NCI-H345 treated with DMSO at 0.1 percent for 48 hours (cell line): Measurements from ENCODE around the gene ZNF532.
"Not testable (repeated sequence)": the region's sequence is repeated elsewhere in the genome, so short reads cannot be mapped to it uniquely, and the experiment has no call there.

Source experiments
- DNase-seq: peaks from one replicate; lab custom pipeline; 2025; ENCODE audit not compliant: unreplicated experiment; lab: John Stamatoyannopoulos, UW

Gene ZNF532

DNA sequence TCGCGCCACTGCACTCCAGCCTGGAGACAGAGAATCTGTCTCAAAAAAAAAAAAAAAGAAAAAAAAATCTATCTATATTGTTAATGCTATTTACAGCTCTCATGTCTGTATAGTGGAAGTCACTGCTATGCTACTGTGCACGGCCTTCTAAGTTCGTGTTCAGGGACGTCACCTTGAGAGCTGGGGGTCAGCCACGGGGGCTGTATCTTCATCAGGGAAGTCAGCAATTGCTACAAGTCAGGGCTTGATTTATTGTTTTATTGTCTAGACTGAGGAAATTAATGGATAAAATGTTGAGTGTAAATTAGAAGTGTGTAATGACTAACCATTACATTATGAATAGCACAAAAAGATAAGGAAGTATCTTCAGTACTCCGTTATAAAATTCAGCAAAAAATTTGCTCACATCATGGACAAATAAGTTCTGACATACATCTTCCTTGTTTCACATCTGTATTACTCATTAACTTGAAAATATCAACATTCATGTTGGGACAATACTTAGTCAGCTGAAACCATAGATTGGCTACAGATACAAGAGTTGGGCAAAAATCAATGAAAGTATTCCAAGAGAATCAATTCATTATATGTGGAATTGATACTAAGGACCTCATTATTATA, 138.4 kb downstream of the ZNF532 start:
- no peak for DNase-seq

DNA sequence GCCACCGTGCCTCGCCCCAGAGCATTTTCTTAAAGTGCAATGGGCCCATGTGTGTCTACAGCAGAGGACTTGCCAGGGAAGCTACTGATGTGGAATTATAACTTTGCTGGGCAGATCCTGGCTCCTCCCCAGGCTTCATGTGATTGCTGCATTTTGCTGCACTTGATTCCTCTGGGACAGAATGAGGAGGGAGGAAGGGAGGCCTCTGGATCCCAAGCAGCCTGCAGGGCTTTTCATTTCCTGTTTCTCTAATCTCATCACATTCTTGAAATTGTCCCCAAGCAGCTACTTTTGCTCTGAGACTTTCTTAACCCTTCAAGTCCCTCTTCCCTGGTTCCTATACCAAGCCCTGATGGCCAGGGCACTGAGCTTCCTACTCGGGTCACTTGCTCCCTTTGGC, 140.6 kb downstream of the ZNF532 start:
- no peak for DNase-seq

DNA sequence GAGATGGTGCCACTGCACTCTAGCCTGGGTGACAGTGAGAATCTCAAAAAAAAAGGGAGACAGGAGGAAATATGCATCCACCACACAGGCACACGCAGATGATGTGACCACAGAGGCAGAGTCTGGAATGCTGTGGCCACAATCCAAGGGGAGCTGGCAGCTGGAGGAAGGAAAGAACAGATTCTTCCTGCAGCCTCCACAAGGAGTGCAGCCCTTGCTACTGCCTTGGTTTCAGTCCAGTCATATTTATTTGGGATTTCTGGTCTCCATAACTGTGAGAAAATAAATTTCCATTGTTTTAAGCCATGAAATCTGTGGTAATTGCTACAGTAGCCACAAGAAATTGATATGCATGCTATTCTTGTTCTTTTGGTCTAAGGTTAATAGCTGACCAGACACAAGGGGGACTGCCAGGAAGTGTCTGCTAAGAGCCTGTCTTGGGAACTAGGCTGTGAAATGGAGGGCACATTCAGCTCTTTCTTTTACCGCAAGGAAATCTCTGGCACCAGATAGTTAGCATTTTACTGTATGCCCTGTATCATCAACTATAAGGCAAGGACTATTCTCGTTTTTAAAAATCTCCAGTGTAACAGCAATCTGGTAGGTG, 141.9 kb downstream of the ZNF532 start:
- no peak for DNase-seq

DNA sequence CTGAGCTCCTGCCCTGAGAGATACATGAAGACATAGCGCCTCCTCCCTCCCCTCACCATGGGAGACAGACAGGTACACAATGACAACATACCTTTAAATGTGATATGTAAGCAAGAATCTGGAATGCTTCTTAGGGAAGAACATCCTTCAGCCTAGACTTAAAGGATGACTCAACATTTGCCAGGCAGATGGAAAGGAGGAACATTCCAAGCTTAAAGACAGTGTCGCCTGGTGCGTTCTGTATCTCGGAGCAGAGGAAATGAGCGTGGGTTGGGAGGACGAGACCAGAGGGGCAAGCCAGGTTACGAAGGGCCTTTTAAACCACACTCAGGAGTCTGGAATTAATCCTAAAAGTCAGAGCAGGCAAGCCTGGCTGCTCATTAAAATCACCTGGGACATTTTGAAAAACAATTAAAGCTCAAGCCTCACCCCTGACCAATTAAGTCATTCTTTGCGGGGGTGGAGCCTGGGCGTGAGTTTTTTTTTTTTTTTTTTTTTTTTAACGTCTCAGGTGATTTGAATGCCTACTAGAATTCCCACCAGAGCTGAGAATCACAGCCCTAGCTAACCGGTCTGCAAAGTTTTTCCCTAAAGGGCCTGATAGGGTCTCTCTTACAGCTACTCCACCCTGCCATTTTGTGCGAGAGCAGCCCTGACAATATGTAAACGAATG, 143.8 kb downstream of the ZNF532 start:
- DNase-seq: no peak

DNA sequence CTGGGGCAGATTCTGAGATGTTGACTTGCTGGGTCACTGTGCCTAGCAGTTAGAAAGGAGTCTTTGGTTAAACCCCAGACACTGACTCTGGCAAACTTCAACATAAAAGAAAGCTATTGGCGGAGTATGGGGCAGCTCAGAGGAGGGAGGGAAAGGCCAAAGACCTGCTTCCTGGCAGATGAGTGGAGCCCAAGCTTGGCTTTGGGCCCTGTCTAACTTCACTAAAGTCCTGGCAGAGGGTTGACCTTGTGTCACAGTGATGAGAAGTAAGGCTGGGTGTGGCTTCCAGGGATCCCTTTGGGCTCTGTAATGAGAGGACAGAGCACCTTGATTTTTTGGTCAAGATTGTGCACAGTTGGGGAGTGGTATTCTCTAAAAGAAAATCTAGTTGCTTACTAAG, 145.2 kb downstream of the ZNF532 start:
- no peak for DNase-seq

DNA sequence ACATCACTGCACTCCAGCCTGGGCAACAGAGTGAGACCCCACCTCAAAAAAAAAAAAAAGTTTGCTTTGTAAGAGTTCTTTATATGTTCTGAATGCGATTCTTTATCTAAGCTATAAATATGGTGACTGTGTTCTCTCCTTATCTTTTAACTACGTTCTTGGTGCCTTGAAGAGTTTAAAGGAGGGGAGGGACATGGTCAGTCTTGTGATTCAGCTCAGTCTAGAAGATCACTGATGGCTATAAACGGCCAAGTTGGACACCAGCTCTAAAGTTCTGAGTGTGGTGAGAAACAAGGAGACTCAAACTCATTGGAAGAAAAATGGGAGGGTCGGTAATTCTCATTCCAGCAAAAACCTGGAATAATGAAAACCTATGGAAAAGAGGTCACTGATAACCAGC, 146.6 kb downstream of the ZNF532 start:
- no peak for DNase-seq

DNA sequence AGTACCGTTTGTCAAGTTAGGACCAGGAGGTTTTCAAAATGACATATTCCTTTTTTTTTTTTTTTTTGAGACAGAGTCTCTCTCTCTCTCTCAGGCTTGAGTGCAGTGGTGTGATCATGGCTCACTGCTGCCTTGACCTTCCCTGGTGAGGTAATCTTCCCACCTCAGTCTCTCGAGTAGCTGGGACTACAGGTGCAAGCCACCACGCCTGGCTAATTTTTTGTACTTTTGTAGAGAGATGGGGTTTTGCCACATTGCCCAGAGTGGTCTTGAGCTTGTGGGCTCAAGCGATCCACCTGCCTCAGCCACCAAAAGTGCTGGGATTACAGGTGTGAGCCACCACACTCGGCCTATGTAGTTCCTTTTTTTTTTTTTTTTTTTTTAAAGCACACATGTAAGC, 147.1 kb downstream of the ZNF532 start:
- no peak for DNase-seq

DNA sequence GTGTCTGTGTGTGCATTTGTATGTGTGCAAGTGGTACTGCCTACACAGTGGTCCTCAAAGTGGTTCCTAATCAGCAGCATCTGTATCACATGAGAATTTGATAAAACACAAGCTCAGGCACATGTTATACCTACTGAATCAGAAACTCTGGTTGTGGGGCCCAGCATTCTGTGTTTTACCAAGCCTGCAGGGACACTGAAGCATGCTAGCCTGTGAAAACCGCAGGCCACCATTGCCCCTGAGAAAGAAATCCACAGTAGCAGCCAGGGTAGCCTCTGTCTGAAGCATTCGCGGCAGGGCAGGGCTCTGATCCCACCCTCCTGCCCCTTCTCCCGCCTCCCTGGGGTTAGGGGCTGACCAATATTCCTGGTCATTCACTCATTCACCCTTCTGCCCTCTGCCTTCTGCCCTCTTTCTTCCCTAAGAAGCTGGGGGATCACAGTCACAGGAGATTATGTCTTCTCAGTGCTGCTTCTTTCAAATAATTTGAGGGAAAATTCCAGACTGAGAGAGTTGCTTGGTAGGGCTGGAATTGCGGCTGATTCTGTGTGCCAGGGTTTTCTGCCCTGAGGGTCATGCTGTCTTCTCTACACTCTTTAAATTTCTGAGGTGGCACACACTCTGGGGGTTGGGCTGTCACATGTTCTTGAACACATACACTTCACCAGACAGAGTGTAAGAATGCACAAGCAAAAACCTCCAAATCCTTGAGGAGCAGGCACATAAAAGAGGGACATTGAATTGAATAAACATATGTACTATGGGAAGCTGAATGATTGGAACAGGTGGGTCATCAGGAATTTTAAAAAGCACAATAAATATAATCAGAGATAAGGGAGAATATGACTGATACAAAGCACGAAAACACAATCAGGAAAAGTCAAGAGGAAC, 148.4 kb downstream of the ZNF532 start:
- no peak for DNase-seq

DNA sequence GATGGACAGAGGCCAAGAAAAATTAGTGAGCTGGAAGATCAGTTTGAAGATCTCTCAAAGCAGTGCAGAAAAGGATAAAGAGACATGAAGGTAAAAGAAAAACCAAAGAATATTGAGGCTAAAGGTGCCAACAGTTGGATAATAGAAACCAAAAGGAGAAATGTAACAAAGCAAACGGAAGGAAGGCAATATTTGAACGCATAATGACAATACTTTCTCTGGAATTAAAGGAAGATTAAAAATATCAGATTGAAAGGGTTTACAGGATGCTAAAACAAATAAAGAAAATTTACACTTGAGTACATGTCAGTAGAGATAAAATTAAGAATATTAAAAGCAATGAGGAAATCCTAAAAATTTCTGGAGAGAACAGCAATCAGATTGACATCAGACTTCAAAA, 149.1 kb downstream of the ZNF532 start:
- no peak for DNase-seq

DNA sequence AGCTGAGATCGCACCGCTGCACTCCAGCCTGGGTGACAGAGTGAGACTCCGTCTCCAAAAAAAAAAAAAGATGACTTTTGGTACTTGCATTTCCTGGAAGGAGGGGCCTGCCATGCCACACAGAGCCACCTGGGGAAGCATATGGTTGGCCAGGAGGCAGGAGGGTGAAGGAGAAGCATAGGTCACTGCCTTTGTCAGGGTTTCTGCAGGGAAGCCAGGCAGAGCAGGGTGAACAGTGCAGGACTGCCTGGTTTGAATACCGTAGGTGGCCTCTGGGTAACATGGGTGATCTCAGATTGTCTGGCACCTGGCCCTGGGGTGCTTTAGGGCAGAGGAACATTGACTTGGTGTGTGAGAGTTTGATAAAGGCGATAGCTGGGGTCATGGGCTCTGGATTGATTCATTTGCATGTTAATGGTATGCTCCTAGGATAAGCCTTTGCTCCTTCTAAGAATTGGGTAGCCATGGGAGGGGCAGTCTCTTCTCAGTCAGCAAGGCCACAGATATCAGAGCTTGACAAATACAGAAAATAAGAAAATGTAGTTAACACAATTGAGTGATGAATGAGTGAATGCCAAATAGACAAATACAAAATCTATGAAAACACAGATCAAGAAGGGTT, 151.0 kb downstream of the ZNF532 start:
- no peak for DNase-seq

DNA sequence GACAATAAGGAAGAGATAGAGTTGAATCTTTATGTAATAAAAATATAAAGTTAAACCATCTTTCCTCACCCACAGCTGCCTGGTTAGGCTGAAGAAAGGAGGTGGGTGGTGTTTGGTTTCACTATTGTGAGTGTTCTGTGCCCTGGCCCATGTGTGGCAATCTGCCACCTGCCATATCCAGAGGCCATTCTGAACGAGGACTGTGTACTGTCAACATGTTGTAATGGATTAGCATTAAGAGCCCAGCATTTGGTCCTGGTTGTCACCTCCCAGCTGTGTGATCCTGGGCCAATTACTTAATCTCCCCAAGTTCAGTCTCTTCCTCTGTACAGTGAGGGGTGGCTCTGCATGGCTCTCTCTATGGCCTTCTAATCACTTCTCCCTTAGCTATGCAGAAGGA, 156.8 kb downstream of the ZNF532 start:
- no peak for DNase-seq

DNA sequence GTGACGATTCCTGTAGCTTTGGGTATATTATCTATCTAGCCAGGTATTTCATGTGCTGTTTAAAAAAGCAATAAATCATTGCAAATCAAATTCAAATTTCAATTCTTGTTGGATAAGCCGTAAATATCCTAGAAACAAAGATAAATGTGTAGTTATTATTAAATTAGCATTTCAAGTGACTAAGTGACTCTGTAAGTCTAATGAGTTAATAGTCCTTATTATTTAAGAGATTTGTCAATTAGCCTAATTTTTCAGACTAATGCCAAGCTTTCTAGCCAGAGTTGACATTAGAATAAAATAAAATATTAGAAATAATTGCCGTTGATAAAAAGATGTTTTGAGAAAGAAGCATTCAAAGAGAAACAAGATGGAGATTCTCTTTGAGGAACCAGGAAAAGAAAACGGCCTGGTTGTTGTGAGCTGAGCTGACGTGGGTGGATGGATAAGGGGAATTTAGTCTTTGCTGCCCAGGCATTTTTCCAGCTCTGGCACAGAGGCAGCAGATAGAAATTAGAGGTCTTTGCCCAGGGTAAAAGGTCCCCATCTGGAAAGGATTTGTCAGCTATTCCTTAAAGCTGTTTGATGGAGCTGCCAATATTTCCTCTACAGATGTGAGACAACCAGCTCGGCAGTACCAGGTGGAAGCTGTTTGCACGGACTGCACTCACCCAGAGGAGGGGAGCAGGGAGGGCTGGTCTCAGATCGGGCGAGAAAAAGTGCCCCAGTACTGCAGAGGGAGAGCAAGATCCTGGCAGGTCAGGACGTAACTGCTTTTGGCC, 157.7 kb downstream of the ZNF532 start:
- DNase-seq: no peak

DNA sequence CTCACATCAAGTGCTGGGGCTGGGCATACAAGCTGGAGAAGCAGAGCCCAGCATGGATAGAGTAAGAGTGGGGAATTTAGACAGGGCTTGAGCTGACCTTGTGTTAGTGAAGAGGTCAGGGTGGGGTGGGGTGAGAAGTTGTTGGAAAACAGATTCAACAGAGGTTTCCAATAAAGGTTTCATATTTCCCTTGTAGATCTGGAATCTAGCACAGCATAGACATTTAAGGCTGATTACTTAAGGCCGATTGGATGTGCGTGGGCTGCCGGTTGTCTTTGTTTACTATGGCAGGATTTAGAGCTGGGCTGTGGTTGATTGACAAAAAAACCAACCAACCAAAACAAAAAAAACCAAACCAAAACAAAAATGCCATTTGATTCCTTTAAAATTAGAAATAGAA, 160.2 kb downstream of the ZNF532 start:
- DNase-seq: no peak

DNA sequence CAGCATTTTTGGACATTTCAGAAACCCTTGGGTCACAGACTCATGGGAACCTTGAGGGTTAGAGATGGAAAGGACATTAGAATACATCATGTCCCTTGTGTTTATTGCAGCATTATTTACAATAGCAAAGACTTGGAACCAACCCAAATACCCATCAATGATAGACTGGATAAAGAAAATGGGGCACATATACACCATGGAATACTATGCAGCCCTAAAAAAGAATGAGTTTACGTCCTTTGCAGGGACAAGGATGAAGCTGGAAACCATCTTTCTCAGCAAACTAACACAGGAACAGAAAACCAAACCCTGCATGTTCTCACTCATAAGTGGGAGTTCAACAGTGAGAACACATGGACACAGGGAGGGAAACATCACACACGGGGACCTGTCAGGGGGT, 160.9 kb downstream of the ZNF532 start:
- not testable (repeated sequence) for DNase-seq

DNA sequence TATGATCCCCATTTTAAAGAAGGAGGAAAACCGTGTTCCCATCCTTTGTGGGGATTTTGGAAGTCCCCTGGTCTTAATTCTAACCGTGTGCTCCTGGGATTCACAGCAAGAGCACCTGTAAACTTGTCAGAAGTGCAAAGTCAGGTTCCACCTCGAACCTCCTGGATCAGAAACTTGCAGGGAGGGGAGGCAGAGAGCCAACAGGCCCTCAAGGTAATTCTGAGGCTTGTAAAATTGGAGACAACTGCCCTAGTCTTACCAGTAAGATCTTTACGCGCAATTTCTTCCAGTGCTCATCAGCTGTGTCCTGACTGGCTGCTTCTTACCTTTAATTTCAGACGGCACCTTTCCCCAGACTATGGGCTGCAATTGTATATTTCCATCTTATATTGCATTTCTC, 161.7 kb downstream of the ZNF532 start:
- DNase-seq: no peak

DNA sequence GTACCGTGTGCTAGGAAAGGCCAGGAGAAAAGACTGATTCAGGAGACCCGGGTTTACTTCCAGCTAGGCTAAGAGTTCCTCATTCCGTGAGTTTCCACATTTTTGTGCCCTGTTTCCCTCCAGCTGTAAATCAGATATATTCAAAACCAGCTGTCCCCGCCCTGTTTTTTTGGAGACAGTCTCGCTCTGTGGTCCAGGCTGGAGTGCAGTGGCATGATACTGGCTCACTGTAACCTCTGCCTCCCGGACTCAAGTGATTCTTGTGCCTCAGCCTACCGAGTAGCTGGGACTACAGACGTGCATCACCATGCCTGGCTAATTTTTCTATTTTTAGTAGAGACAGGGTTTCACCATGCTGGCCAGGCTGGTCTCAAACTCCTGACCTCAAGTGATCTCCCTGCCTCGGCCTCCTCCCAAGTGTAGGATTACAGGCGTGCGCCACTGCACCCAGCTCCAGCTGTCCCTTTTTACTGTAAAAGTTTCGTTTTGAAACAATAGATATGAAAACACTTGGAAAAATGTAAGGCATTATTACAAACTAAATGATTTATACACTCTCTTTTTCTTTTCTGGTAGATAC, 162.2 kb downstream of the ZNF532 start:
- no peak for DNase-seq

DNA sequence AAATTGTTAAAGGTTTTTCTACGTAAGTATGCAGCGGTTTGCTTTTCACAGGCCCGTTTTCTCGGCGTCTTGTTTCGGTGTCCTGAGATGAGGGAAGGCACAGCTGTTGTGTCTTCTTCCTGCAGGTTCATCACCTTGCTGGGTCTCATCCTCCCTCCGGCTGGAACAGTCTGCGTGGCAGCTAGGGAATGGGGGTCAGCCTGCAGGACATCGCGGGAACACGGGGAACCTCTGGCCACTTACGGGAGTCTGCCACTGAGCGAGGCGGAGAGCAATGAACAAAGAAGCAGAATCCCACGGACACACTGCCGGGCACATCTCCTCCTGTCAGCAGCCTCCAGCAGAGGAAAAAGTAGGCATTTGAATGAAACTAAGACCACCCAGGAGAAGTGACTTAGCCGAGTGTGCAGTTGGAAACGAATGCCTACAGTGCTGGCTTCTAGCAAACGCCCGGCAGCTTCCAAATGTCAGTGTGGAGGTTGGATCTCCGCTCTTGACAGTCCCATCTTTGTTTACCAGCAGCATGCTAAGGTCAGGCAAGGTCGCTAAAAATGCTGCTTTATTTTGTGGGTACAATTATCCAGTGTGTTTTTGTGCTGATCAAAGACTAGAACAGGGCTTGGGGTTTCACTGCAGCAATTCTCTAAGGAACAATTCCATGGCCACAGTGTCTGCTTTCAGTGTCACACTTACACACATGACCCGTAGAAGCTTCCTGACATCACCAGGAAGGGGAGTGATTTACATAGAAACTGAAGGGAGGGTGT, 165.2 kb downstream of the ZNF532 start:
- DNase-seq: no peak

DNA sequence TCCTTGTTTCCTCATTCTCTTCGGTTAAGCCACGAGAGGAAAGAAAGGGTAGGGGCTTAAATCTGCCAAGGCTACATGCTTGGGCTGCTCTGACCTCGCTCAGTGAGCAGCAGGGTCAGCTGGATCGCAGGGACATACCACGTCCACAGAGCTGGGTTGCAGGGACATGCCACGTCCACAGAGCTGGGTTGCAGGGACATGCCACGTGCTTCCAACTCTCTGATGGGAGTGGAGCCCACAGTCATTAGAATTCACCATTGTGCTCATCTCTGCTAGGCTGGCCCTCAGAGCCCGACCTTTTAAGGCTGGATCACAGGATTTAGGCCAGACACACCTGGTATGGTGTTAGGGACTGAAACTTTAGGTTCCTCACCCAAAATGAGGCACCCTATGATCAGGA, 167.6 kb downstream of the ZNF532 start:
- DNase-seq: no peak

DNA sequence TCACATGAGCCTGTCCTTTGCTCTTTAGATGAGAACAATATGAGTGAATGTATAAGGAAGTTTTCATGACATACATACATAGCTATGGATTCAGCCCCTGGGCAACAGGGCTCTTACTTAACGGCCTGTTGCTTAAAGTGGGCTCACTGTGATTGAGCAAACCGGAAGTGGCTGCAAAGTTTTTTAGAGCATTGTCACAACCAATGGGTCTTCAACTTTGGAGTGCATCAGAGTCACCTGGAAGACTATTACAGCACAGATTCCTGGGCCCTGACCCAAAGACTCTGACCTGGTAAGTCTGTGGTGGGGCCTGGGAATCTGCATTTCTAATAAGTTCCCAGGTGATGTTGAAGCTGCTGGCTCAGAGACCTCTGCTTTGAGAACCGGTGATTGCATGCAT, 168.7 kb downstream of the ZNF532 start:
- DNase-seq: no peak
